GM20000 (cell line): ENCODE results near the gene MYADML2.
A peak's percentile ranks its signal among the peaks of the same experiment; 100 is the strongest.
"Not testable (repeated sequence)": the region's sequence is repeated elsewhere in the genome, so short reads cannot be mapped to it uniquely, and the experiment has no call there.

ENCODE experiments used
- DNase-seq: peaks from one replicate; pipeline ENCODE4 v3.0.0; 2012; ENCODE audit warnings: low spot score
- CTCF ChIP-seq: IDR thresholded peaks from 2 replicates; pipeline ENCODE4 v1.5.1; 2012; ENCODE audit warnings: mild to moderate bottlenecking, control low read depth; ENCODE audit errors: extremely low read depth, missing control alignments

The MYADML2 gene

DNA sequence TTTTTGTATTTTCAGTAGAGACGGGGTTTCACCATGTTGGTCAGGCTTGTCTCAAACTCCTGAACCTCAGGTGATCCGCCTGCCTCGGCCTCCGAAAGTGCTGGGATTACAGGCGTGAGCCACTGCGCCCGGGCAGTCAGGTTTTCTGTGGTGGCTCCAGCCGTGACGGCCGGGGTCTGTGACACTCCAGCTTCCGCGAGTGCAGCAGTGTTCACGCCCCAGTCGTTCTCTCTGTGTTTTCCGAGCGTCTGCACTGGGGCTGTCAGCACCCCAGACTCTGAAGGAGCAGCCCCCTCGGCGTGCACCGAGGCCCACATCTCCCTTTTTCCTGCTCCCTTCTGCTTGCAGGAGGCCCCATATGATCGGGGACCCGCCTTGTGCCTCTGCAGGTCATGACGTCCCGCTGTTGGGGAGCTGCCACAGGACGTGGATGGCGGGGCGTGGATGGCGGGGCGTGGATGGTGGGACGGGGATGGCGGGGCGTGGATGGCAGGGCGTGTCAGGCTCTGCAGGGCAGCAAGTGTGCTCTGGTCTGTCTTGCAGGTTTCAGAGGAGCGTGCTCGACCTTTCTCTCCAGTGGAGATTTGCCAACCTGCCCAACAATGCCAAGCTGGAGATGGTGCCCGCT is 36.1 kb upstream of the MYADML2 start:
- TF ChIP-seq CTCF = no peak
- DNase-seq = no peak

- not testable (repeated sequence) for DNase-seq
Measured at GRCh38 chr17:81981511-81981910, 34.5 kb upstream of the MYADML2 start.

GRCh38 chr17:81980707-81981343 is 33.8 kb upstream of the MYADML2 start:
- no peak for DNase-seq
- no peak for TF ChIP-seq CTCF

DNA sequence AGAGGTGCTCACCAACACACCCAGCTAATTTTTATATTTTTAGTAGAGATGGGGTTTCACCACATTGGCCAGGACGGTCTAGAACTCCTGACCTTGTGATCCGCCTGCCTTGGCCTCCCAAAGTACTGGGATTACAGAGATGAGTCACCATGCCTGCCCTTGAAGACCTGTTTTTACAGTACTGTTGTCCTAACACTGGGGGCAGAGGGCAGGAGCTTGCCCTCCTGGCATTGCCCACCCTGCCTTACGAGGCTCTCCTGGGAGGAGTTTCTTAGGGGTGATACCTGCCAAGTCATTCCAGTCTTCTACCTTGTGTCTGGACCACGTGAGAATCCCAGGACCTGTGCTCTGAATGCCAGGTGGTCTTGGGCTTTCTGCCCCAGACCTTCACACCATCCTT is 33.1 kb upstream of the MYADML2 start:
- DNase-seq = no peak
- TF ChIP-seq CTCF = no peak

- TF ChIP-seq CTCF = no peak
- DNase-seq = no peak
Measured at GRCh38 chr17:81978524-81979298, 31.7 kb upstream of the MYADML2 start.

DNA sequence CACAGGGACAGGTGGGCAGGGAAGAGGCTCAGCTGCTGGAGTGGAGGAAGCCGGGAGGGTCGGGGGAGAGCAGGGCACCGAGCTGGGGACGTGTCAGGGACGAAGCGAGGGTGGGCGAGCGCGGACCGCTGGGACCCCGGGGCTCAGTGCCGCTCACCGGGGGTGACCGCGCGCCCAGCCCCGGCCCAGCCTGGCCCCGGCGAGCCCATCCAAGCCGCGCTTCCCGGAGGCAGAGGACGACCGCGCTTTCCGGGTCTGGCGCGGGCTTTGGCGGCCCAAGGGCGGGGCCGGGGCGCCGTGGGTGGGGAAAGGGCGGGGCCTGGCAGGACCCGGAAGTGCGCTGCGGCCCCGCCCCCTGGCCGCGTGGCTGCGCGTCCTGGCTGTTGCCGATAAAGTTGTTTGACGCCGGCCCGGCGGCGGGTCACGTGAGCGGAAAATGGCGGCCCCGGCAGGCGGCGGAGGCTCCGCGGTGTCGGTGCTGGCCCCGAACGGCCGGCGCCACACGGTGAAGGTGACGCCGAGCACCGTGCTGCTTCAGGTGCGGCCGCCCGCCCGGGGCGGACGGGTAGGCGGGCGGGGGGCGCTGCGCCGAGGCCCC is 30.3 kb upstream of the MYADML2 start, which contains the start of gene ASPSCR1:
Gene ASPSCR1, plus strand, starts transcription at position 419 of the 598 bp plus-strand sequence. Its CDS starts 18 bp downstream, at position 437.
- TF ChIP-seq CTCF = no peak
- peak; percentile 98 for DNase-seq

DNA sequence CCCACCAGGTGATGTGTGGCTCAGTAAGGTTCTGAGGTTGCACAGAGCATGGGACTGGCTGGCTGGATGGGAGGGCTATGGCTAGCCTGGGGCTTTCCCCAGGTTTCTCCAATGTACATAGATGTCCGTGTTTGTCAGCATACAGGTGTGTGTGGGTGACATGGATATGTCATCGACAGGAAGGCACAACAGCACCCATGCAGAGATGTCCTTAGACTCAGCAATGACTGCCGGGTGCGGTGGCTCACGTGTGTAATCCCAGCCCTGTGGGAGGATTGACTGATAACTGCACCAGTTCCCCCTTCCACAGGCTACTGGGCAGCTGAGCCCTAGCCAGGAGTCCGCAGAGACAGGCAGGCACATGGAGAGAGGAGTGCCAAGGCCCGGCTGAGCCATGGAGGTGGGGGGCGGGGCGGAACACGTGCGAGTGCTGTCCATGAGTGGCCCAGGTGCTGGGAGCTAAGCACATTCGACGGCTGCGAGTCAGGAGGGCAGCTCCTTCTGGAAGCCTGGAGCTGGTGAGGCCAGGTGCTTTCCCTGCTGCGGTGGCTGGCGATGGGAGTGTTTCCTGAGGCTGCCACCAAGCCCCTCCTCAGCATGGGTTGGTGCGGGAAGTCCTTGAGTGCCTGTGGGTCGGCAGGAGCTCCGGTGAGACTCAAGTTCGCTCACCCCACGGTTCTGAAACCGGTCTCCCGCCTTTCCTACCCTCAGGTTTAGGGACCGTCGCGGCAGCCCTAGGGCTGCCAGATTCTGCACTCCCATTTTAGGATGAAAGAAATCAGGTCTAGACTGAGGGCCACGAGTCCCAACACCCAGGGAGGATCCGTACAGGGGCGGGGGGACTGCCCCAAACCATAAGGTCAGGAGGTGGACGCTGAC is 29.5 kb upstream of the MYADML2 start:
- DNase-seq = no peak

More for the DNA sequence above, 29.5 kb upstream of the MYADML2 start:
- TF ChIP-seq CTCF = no peak
